ENCODE data around the gene FKBP8. TPM values are rescaled to one million over a fixed set of nuclear protein-coding genes. Genes with fewer than 3 reads are reported as not detected.

Gene FKBP8
- total RNA-seq, 4 donors from 2014 or later: 139 to 273 (median 205) TPM

DNA sequence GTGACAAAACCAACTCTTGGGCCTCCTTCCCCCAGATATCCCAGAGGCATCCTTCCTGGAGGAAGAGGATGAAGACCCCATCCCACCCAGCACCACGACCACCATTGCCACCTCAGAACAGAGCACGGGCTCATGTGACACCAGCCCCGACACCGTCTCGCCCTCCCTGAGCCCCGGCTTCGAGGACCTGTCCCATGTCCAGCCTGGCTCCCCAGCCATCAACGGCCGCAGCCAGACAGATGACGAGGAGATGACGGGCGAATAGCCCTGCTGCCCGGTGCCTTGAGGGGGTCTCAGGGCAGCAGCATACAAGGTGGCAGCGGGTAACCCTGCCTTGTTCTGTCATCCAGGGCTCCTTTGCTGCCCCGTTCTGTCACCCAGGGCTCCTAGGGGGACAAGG, 25.0 kb upstream of the FKBP8 start:
- H3K4me1 ChIP-seq: peaks cover 8 to 9% of the 10 kb centered on the region in 2 donors
- intact Hi-C loops (cut with DNase I; ENCODE audit: low total_unique reads): no loop called here
- no peaks in the 10 kb centered on the region for H3K9me3 ChIP-seq
- no peak overlapping the region for H3K27ac ChIP-seq
- DNase-seq: no peak
- no peaks in the 10 kb centered on the region for H3K36me3 ChIP-seq
- H3K27me3 ChIP-seq: no peaks in the 10 kb centered on the region
- H3K4me3 ChIP-seq: no peak overlapping the region
- TF ChIP-seq, protein P1, sequence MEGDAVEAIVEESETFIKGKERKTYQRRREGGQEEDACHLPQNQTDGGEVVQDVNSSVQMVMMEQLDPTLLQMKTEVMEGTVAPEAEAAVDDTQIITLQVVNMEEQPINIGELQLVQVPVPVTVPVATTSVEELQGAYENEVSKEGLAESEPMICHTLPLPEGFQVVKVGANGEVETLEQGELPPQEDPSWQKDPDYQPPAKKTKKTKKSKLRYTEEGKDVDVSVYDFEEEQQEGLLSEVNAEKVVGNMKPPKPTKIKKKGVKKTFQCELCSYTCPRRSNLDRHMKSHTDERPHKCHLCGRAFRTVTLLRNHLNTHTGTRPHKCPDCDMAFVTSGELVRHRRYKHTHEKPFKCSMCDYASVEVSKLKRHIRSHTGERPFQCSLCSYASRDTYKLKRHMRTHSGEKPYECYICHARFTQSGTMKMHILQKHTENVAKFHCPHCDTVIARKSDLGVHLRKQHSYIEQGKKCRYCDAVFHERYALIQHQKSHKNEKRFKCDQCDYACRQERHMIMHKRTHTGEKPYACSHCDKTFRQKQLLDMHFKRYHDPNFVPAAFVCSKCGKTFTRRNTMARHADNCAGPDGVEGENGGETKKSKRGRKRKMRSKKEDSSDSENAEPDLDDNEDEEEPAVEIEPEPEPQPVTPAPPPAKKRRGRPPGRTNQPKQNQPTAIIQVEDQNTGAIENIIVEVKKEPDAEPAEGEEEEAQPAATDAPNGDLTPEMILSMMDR (IDR thresholded peaks at IDR 0.05): no peak
- TF ChIP-seq POLR2A (IDR thresholded peaks at IDR 0.05): no peak

DNA sequence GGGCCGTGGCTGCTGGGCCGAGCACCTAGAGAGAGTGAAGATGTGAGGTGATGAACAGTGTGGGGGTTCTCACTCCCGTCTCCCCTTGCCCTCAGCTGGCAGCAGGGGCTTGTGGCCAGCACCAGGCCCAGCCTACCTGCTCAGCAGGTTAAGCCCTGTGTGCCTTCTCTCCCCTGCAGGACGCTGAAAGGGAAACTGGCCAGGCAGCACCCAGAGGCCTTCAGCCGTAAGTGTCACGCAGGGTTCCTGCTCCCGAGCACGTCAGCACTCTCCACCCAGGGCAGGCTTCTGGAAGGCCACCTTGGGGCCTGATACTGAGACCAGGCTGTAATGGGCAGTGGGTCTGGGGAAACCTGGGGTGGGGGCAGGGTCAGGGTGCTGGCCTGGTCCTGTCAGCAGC, 23.6 kb upstream of the FKBP8 start:
- no peak overlapping the region for H3K27ac ChIP-seq
- H3K36me3 ChIP-seq: no peaks in the 10 kb centered on the region
- TF ChIP-seq, protein P1 (IDR thresholded peaks at IDR 0.05): no peak
- TF ChIP-seq POLR2A (IDR thresholded peaks at IDR 0.05): no peak
- intact Hi-C loops (cut with DNase I; ENCODE audit: low total_unique reads): no loop called here
- H3K9me3 ChIP-seq: no peaks in the 10 kb centered on the region
- no peak overlapping the region for H3K4me3 ChIP-seq
- no peak for DNase-seq
- H3K27me3 ChIP-seq: no peaks in the 10 kb centered on the region
- no peaks in the 10 kb centered on the region for H3K4me1 ChIP-seq

DNA sequence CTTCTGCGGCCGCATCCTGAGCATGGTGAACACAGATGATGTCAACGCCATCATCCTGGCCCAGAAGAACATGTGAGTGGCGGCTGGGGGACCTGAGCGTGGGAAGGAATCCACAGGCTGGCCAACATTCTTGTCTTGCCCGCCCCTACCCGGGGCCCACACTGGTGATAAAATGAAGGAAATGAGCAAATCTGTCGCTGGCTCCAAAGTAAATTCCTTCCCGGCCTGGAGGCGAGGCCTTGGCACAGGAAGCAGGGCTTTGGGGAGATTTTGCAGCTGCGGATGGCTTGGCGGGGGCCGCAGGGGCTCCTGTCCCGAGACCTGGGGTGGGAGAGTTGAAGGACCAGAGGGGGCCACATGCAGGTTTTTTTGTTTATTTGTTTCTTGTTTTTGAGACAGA, 18.7 kb upstream of the FKBP8 start:
- no peaks in the 10 kb centered on the region for H3K9me3 ChIP-seq
- H3K4me3 ChIP-seq: no peak overlapping the region
- H3K27ac ChIP-seq: peak overlapping the region; percentile 69 to 73
- no peak for DNase-seq
- intact Hi-C loops (cut with DNase I; ENCODE audit: low total_unique reads): no loop called here
- no peaks in the 10 kb centered on the region for H3K27me3 ChIP-seq
- no peaks in the 10 kb centered on the region for H3K36me3 ChIP-seq
- peaks cover 0 to 5% of the 10 kb centered on the region in 2 donors for H3K4me1 ChIP-seq
- no peak for TF ChIP-seq POLR2A (IDR thresholded peaks at IDR 0.05)
- TF ChIP-seq, protein P1 (IDR thresholded peaks at IDR 0.05): no peak

DNA sequence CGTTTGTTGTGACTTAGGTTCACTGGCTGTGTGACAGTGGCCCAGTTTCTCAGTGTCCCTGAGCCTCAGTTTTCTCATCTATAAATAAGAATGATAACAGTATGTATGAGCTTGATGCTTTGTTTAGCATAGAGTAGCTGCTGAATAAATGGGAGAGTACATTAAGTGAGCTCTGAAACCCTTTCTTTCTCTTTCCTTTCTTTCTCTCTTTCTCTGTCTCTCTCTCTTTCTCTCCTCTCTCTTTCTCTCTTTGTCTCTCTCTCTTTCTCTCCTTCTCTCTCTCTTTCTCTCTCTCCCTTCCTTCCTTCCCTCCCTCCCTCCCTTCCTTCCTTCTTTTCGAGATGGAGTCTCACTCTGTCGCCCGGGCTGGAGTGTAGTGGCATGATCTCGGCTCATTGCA, 16.3 kb upstream of the FKBP8 start:
- Histone ChIP-seq H3K4me3 (no peak overlapping the region), H3K4me1 (peaks cover 0 to 5% of the 10 kb centered on the region in 2 donors), H3K27ac (no peak overlapping the region), H3K27me3 (no peaks in the 10 kb centered on the region), H3K9me3 (no peaks in the 10 kb centered on the region), H3K36me3 (no peaks in the 10 kb centered on the region)
- TF ChIP-seq, protein P1 (IDR thresholded peaks at IDR 0.05): no peak
- no peak for TF ChIP-seq POLR2A (IDR thresholded peaks at IDR 0.05)
- DNase-seq: no peak
- intact Hi-C loops (cut with DNase I; ENCODE audit: low total_unique reads): no loop called here

DNA sequence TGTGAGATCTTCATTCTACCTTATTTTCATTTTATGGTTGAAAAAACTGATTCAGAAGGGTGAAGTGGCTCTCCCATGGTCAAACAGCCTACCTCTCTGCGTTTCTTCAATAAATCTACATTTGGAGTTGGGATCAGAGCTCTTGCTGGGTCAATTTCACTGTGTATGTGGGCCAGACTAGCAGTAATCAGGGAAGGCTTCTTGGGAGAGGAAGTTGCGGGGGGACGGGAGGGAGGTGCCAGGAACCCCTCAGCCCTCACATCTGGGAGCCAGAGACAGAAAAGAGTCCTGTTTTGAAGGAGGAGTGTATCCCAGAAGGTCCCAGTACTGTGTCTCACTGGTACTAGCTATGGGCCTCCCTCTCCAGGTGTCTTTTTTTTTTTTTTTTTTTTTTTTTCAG, 15.2 kb upstream of the FKBP8 start:
- H3K9me3 ChIP-seq: no peaks in the 10 kb centered on the region
- peaks cover 0 to 5% of the 10 kb centered on the region in 2 donors for H3K4me1 ChIP-seq
- TF ChIP-seq, protein P1 (IDR thresholded peaks at IDR 0.05): no peak
- no peak for TF ChIP-seq POLR2A (IDR thresholded peaks at IDR 0.05)
- H3K27me3 ChIP-seq: no peaks in the 10 kb centered on the region
- H3K4me3 ChIP-seq: peak overlapping the region; percentile 62 to 86
- no peak for DNase-seq
- intact Hi-C loops (cut with DNase I; ENCODE audit: low total_unique reads): no loop called here
- peak overlapping the region; percentile 94 to 96 for H3K27ac ChIP-seq
- H3K36me3 ChIP-seq: no peaks in the 10 kb centered on the region
